Measurements from ENCODE around the gene GLIPR1.
"Not testable (repeated sequence)": the region's sequence is repeated elsewhere in the genome, so short reads cannot be mapped to it uniquely, and the experiment has no call there.

GLIPR1 gene

DNA sequence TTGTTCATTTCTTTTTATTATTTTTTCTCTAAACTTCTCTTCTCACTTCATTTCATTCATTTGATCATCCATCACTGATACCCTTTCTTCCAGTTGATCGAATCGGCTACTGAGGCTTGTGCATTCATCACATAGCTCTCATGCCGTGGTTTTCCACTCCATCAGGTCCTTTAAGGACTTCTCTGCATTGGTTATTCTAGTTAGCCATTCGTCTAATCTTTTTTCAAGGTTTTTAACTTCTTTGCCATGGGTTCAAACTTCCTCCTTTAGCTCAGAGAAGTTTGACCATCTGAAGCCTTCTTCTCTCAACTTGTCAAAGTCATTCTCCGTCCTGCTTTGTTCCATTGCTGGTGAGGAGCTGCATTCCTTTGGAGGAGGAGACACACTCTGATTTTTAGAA is 41.6 kb downstream of the GLIPR1 start:
- not testable (repeated sequence) for DNase-seq

DNA sequence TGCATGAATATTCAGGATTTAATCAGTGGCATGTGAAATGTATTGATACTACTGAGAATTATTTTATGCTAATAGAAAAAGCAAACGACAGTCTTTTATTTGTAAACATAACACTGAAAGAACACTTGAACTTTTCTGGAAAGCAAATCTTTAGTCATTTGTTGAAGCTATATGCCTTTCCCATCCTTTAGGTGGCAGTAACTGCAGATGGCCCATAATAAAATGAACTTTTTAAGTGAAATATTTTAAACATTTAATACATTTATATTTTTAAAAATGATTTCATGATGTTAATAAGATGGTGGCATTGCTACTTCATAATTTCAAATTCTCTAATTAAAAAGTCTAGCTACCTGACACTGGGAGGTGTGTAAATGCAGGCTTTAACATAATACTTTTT is 44.7 kb downstream of the GLIPR1 start:
- no peak for DNase-seq

DNA sequence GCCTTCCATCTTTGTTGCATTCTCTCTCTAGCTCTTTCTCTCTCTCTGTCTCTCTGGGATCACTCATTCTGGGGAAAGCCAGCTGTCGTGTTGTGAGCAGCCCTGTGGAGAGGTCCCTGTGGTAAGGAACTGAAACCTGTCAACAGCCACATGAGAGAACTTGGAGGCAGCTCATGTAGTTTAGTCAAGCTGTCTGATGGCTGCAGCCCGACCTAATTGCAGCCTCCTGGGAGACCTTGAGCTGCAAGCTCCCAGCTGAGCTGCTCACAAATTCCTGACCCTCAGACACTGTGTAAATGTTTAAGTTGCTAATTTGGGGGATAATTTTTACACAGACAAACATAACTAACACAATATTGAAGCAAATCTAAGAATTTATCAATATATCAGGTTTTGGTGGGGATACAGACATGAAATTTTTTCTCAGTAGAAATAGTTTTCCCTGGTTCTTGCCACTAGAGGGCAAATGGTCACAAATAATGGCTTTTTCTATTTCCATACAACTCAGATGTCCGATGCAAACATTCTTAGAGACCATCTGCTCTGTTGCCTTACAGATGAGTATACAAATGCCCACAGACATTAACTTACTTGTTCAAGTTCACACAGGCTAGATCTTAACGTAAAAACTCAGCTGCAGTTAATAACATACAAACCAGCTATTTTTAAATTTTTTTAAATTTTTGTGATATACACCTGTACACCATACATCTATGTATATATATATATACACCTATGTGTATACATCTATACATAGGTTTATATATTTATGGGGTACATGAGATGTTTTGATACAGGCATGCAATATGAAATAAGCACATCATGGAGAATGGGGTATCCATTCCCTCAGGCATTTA is 46.3 kb downstream of the GLIPR1 start:
- no peak for DNase-seq

DNA sequence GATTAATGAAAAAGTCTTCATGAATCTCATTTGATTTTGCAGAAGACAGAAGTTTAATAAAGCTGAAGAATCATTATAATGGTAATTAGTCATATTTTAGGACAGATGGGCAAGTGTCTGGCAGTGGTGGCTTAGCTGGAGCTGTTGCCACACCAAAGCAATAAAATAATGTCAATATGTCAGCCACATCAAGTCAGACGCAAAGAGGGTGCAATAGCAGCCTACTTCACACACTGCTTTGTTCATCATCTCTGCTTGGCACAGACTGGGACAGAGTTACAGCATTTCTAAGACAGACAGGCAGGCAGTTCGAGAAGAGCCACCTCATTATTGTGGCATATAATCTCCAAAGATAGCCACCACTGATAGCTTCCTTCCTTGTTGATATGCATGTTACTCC is 47.7 kb downstream of the GLIPR1 start:
- no peak for DNase-seq

DNA sequence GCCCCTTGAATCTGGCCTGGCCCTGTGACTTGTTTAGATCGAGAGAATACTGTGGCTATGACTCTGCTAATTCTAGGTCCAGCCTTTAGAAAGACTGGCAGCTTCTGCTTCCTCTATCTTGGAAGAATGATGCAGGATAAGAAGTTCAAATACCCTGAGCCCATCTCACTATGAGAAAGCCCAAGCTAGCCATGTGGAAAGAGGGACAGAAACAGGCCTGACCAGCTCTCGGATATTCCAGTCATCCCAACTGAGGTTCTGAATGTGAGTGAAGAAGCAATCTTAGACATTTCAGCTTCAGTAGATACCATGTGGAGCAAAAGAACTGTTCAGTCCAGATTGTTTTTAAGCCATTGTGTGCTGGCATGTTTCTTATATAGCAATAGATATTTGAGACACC is 48.1 kb downstream of the GLIPR1 start:
- no peak for DNase-seq

DNA sequence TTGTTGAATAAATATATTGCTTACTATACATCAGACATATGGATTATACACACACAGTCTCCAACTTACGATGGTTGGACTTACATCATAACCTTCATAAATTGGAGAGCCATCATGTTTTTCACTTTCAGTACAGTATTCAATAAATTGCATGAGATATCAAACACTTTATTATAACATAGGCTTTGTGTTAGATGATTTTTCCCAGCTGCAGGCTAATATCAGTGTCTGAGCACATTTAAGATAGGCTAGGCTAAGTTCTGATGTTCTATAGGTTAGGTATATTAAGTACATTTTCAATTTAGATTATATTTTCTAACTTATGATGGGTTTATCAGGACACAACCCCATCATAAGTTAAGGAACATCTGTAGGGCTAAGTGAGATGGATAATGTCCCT is 48.8 kb downstream of the GLIPR1 start:
- DNase-seq: no peak

DNA sequence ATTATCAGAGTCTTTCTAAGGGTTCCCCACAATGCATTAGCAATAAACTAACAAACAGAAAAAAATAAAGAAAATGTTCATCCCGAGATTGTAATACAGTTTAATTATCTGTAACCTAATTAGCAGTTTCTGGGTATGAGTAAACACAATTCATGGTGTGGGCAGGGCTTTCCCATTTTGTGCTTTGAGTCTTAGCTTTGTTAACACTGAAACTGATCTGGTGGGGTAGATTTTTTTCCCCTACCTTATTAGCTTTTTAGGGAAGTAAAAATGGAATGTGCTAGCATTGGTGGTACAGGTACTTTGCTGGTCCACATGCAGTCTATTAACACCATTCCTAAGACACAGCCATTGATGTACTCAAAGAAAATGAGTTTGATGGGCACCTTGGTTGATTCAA is 49.3 kb downstream of the GLIPR1 start:
- no peak for DNase-seq

DNA sequence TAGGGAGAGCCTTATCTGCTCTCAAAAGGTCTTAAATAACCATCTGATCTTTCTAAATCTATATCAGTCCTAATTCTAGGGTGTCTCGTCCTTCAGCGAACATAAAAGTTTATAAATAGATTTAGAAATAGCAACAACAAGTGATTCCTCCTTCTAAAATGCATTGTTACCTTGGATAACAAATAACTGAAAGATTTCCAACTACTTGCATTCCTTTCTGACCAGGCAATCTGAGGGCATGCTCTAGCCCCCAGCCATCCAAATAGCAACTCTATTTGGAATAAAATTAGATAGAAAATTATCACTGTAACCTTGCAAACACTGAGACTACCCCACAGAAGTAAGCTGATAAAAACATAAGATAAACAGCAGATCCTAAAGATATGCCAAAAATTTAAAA is 52.7 kb downstream of the GLIPR1 start:
- no peak for DNase-seq

DNA sequence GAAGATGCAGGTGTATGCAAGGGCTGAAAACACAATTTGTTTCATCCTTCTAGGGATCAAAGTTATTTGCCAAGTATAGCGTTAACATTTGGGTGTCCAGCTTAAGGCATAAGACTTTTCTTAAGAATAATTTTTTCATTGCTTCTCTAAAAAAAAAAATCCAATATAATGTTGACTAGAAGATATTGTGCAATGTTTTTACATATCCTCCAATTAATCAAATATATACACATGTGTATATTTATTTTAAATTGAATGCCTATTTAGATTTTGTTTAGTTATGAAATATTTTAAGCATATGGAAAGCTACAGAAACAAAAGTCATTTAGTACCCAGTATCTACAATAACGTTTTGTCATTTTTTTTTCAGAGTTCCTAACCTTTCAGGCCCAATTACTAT is 59.3 kb downstream of the GLIPR1 start:
- no peak for DNase-seq

DNA sequence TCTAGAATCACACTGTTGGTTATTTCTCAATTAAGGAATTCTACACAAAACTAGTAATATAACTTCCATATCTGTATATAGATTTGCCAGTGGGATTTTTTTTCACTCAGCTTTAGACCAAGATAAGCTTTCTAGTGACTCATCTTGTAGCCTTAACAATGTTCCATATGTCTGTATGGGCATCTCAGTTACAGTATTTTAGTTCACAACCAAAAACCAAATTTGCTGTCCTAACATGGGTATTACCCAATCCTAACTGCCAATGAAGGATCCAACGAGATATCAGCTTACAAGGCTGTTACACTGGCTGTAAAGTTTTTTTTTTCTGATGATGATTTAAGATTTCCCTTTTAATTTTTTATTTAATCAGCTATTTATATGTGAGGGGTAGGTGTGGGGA is 62.4 kb downstream of the GLIPR1 start:
- no peak for DNase-seq

DNA sequence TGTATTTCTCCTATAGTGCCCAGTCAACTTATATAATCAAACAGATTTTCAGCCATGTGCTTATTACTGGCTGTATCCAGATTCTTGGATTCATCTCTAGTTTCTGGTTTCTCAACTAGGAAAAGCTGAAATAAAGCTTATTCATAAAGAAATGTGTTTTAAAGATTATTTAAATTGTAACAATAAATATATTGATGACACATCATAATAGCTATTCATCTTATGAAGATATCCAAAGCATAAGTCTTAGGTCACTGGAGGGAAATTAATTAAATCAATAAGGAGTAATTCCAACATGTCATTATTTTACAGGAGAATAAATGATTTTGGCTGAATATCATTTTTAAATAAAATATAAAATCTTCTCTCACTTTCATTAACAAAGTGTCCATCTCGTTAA is 63.0 kb downstream of the GLIPR1 start:
- DNase-seq: no peak

DNA sequence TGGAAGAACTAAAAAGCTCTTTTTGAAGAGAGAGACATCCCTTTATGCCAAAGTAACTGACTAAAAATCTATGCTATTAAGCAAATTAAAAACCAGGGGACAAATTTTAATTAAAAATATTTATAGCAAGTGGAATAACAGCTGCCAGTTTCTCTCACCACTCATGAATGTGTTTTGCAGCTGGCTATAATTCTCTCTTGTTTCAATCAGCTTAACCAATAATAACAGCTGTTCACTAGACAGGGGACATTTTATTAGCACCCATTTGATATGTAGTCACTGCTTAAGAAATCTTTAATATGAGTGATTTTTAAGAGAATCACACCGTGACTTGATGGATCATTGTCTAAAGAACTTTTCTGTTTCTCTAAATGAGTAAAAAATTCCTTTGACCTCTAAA is 65.1 kb downstream of the GLIPR1 start:
- no peak for DNase-seq

DNA sequence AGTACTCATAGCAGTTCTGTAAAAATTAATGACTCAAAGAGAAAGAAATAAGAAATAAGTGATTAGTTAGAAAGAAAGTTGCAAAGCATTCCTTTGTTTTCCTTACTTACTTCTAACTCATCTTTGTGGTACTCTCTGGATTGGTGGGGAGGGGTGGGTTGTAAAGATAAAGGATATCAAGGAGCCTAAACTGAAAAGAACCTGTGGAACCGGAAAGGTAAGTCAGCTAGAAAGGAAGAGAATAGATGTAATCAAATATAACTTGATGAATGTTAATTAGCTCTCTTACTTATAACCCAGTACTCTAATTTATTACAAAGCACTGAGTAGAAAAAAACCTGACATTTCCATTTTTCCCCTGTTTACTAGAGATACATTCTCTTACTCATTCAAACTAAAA is 68.3 kb downstream of the GLIPR1 start:
- no peak for DNase-seq

DNA sequence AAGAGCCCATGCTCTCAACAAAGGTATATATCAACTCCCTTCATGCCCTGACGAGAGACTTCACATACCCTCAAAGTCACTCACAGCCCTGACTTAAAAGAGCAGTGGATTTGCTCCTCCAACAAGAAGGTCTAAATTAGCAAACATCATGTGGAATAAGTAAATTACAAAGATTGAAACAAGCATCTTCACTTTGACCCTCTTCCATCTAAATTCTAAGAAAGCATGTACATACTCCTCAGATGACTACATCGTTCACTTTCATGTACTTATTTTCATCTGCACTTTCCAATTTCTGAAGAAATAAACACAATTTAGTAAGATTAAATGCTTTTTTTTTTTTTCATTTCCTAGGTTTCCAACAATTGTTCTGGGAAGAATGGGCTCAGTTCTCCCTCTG is 69.4 kb downstream of the GLIPR1 start:
- no peak for DNase-seq

DNA sequence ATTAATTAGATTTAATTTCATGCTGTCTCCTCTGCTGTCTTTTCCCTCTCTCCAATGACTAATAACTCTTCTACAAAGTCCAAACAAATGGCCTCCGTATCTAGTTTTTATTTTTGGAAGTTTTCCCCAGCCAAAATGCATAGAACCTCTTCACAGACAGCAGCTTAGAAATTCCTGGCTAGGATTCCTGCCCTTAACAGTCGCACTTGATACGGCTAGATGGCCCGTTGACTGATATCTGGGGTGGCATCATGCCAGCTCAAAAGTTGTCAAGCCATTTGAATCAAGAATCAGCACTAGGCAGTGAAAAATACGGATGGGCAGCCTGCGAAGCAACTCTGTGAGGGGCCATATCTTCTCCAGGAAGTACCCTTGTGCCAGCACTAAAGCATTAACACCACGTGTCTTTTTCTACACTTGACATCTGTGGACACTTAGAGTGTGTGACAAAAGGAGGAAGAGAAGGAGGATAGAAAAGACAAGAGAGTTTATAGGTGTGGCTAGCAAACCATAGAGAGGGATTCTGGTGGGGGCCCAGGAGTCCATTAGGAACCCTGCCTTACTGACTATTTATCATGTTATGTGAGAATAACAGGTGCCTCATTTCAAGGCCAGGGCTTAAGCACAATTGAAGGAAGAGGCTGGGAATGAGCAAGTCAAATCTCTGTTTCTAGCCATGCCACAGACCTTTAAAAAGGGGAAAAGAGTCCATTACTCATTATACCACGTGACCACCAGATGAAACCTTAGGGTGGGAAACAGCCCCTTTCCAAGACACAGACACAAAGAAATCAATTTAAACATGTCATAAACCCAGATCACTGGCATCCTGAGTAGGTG is 70.1 kb downstream of the GLIPR1 start:
- no peak for DNase-seq

DNA sequence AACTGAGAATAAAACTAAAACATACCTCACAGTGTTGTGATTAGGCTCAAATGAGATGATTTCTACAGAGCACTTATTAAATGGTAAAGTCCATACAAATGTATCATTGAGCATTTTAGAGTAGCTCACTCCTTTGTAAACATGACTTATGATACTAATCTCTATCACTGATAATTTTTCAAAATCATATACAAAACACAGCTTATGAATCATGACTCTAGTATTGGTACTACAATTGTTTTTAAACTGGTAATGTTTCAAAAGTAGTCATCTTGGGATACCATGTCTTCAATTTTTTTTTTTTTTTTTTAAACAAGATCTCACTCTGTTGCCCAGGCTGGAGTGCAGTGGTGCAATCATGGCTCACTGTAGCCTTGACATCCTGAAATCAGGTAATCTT is 70.9 kb downstream of the GLIPR1 start:
- DNase-seq: no peak

DNA sequence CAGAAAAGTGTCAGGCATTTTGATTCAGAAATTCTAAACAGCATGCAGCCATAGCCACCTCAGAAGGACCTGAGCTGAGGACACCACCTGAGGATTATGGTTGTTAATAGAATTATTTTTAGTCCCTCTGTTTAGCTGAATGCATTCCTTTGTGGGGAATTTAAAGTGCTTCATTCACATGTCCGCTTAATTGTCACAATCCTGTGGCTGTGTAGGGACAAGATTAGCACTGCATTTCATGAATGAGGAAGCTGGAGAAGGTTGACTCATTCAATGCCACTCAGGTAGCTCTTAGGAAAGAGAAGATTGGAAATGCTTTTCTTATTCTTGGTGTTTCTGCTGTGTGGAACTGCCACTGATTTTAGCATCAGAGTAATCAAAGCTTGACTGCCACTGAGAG is 72.8 kb downstream of the GLIPR1 start:
- DNase-seq: no peak

All from activated naive CD4-positive, alpha-beta T cell (primary cell).